ENCODE measurements around the gene TNS3. TPM values are rescaled to one million over a fixed set of nuclear protein-coding genes. Genes with fewer than 3 reads are reported as not detected.

The TNS3 gene
- total RNA-seq, 1 donor from 2014 or later: 92.9 TPM

DNA sequence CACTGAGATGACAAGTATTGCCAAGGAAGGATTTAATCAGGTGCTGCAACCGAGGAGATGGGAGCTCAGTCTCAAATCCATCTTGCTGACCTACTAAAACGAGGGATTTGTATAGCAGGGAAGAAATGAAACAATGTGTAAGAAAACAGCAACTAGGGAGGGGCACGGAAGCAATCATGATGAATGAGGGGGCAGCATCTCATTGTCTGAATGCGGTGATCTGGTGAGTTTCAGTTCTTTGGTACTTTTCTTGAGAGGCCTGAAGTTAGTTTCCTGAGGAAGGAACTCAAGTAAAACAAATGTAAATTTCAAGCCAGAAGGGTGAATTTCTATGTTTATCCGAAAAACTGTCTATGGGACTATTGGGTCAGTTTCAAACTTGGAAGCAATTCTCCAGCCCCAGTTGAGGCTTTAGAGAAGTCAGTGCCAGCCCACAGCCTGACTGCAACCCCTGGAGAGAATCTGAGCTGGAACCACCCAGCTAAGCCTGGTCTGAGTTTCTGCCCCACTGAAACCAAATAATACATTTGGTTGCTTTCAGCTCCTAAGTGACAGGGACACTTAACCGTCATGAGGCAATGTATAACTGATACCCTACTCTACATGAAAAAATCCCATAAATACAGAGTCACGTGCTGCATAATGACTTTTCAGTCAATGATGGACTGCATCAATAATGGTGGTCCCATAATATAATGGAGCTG lies 45.8 kb upstream of the TNS3 start:
- FAIRE-seq: no peak
- no peak overlapping the region for H2AFZ ChIP-seq (ENCODE audit: low read depth, low read length)
- H3K4me2 ChIP-seq (ENCODE audit: low read length): no peak overlapping the region
- Mint-ChIP-seq H3K4me3 (ENCODE audit: unreplicated experiment) (no peak overlapping the region), H3K27ac (ENCODE audit: unreplicated experiment) (no peak overlapping the region), H3K9me3 (ENCODE audit: unreplicated experiment) (peaks cover 4% of the 10 kb centered on the region), H3K4me1 (ENCODE audit: low read depth, unreplicated experiment) (peaks cover 9% of the 10 kb centered on the region), H3K36me3 (ENCODE audit: low read depth, unreplicated experiment) (peaks cover 2% of the 10 kb centered on the region), H3K27me3 (ENCODE audit: low read depth, unreplicated experiment) (peaks cover 4% of the 10 kb centered on the region)
- H3K9ac ChIP-seq (ENCODE audit: low read length): no peak overlapping the region
- no peaks in the 10 kb centered on the region for H3K9me3 ChIP-seq (ENCODE audit: insufficient read depth, low read depth, low read length)
- H3K27me3 ChIP-seq (ENCODE audit: insufficient read depth, low read length): no peaks in the 10 kb centered on the region
- H3K79me2 ChIP-seq (ENCODE audit: insufficient read depth, low read length): no peaks in the 10 kb centered on the region
- H4K20me1 ChIP-seq (ENCODE audit: insufficient read depth, low read length): no peaks in the 10 kb centered on the region
- H3K4me3 ChIP-seq (ENCODE audit: insufficient read depth, low read depth, low read length): no peak overlapping the region
- DNase-seq (ENCODE audit: low read depth): no peak
- TF ChIP-seq, protein P1, sequence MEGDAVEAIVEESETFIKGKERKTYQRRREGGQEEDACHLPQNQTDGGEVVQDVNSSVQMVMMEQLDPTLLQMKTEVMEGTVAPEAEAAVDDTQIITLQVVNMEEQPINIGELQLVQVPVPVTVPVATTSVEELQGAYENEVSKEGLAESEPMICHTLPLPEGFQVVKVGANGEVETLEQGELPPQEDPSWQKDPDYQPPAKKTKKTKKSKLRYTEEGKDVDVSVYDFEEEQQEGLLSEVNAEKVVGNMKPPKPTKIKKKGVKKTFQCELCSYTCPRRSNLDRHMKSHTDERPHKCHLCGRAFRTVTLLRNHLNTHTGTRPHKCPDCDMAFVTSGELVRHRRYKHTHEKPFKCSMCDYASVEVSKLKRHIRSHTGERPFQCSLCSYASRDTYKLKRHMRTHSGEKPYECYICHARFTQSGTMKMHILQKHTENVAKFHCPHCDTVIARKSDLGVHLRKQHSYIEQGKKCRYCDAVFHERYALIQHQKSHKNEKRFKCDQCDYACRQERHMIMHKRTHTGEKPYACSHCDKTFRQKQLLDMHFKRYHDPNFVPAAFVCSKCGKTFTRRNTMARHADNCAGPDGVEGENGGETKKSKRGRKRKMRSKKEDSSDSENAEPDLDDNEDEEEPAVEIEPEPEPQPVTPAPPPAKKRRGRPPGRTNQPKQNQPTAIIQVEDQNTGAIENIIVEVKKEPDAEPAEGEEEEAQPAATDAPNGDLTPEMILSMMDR (IDR thresholded peaks at IDR 0.05; ENCODE audit: insufficient read depth, low read depth, low read length): no peak
- no peak for TF ChIP-seq EZH2 (IDR thresholded peaks at IDR 0.05; ENCODE audit: insufficient read depth, low read length)
- H3K4me1 ChIP-seq (ENCODE audit: insufficient read depth, low read length): peaks cover 7% of the 10 kb centered on the region
- no peaks in the 10 kb centered on the region for H3K36me3 ChIP-seq (ENCODE audit: insufficient read depth, low read length)
- H3K27ac ChIP-seq (ENCODE audit: low read depth, low read length): no peak overlapping the region

DNA sequence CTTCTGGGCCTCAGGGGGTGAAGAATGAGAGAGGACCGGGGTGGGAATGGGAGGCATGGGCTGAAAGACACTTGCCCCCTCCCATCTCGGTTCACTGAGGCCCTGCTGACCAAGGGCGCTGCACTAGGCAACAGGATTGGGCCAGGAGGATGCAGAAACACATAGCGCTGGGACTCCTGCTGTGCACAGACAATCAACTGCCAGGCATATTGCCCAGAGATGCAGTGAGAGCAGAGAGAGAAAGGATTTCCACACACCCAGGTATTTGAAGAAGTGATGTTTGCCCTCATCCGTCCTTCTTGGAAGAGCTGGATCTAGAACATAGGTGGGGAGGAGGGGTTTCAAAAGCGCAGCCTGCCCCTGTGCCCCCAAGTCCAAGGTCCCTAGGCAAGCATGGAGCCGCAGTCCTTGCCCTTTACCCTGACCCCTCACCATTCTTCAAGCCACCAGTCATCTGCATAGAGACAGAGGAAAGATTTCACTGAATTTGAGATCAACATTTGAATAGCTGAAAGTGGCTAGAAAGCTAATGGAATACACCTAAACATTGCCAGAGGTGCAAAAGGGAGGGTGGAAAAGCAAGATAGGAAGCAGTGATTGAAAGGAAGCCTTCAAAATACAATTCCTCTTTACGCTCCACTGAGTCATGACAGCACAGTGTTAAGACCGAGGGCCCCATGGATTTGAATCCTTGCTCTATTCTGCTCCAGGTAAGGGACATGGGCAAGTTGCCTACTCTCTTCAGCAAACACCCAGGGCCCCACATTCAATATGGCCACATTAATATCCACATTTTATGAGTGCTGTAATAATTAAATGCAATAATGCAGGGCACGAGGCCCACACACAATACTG lies 44.2 kb upstream of the TNS3 start:
- DNase-seq (ENCODE audit: low read depth) (no peak), FAIRE-seq (no peak)
- TF ChIP-seq, protein P1 (IDR thresholded peaks at IDR 0.05; ENCODE audit: insufficient read depth, low read depth, low read length): no peak
- TF ChIP-seq EZH2 (IDR thresholded peaks at IDR 0.05; ENCODE audit: insufficient read depth, low read length): no peak
- peaks cover 2% of the 10 kb centered on the region for H3K36me3 Mint-ChIP-seq (ENCODE audit: low read depth, unreplicated experiment)
- Histone ChIP-seq H3K9me3 (ENCODE audit: insufficient read depth, low read depth, low read length) (no peaks in the 10 kb centered on the region), H3K4me1 (ENCODE audit: insufficient read depth, low read length) (peaks cover 14% of the 10 kb centered on the region), H3K4me2 (ENCODE audit: low read length) (no peak overlapping the region), H3K79me2 (ENCODE audit: insufficient read depth, low read length) (no peaks in the 10 kb centered on the region), H3K9ac (ENCODE audit: low read length) (no peak overlapping the region), H3K36me3 (ENCODE audit: insufficient read depth, low read length) (no peaks in the 10 kb centered on the region), H3K27ac (ENCODE audit: low read depth, low read length) (no peak overlapping the region), H3K27me3 (ENCODE audit: insufficient read depth, low read length) (no peaks in the 10 kb centered on the region), H2AFZ (ENCODE audit: low read depth, low read length) (no peak overlapping the region), H3K4me3 (ENCODE audit: insufficient read depth, low read depth, low read length) (no peak overlapping the region), H4K20me1 (ENCODE audit: insufficient read depth, low read length) (no peaks in the 10 kb centered on the region)
- H3K27me3 Mint-ChIP-seq (ENCODE audit: low read depth, unreplicated experiment): peaks cover 4% of the 10 kb centered on the region
- peaks cover 13% of the 10 kb centered on the region for H3K4me1 Mint-ChIP-seq (ENCODE audit: low read depth, unreplicated experiment)
- no peak overlapping the region for H3K27ac Mint-ChIP-seq (ENCODE audit: unreplicated experiment)
- H3K9me3 Mint-ChIP-seq (ENCODE audit: unreplicated experiment): peaks cover 5% of the 10 kb centered on the region
- H3K4me3 Mint-ChIP-seq (ENCODE audit: unreplicated experiment): no peak overlapping the region
